ENCODE data around the gene TUBE1. TPM values are rescaled to one million over a fixed set of nuclear protein-coding genes. Genes with fewer than 3 reads are reported as not detected.

Gene TUBE1
- polyA plus RNA-seq, 1 of the 3 experiments (the other 2 are of a cell fraction), result 11.9 TPM

DNA sequence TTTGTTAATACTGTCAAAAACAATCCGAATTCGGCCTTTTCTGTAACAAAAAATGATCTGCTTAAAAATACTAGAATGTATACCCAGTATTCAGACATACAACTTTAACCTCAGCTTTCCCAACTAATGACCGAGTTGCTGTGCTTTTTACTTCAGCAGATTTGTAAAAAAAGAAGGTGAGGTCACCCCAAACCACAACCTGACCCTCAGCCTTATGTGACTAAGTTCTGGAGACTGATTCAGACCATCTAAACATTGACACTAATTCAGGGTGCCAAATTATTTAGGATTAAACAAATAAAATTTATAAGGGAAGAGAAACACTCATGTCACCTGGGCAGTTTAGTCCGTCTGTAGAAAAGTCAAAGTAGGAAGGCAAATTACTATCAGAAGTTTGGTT, 25.7 kb downstream of the TUBE1 start:
- H4K20me1 ChIP-seq (ENCODE audit: insufficient read depth), result no peaks in the 10 kb centered on the region
- no peak for TF ChIP-seq NRF1 (IDR thresholded peaks at IDR 0.05; ENCODE audit: low read depth, low read length)
- no peak for TF ChIP-seq REST (IDR thresholded peaks at IDR 0.05; ENCODE audit: low read depth, low read length)
- TF ChIP-seq TEAD4 (IDR thresholded peaks at IDR 0.05; ENCODE audit: borderline replicate concordance, insufficient read depth), result no peak
- no peak for TF ChIP-seq RXRA (IDR thresholded peaks at IDR 0.05; ENCODE audit: borderline replicate concordance, low read depth)
- TF ChIP-seq FOXM1 (IDR thresholded peaks at IDR 0.05; ENCODE audit: low read depth), result no peak
- no peak for TF ChIP-seq EP300 (IDR thresholded peaks at IDR 0.05; ENCODE audit: borderline replicate concordance in 1 of 2, low read depth in 1 of 2, low read length in 1 of 2)
- no peak for TF ChIP-seq IRF3 (IDR thresholded peaks at IDR 0.05; ENCODE audit: low read depth, low read length)
- no peak for TF ChIP-seq GATA2 (CRISPR knock-in tag; IDR thresholded peaks at IDR 0.05)
- no peak for TF ChIP-seq MAX (IDR thresholded peaks at IDR 0.05; ENCODE audit: low read depth)
- TF ChIP-seq JUND (IDR thresholded peaks at IDR 0.05), result no peak
- TF ChIP-seq, protein P1, sequence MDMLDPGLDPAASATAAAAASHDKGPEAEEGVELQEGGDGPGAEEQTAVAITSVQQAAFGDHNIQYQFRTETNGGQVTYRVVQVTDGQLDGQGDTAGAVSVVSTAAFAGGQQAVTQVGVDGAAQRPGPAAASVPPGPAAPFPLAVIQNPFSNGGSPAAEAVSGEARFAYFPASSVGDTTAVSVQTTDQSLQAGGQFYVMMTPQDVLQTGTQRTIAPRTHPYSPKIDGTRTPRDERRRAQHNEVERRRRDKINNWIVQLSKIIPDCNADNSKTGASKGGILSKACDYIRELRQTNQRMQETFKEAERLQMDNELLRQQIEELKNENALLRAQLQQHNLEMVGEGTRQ (IDR thresholded peaks at IDR 0.05; ENCODE audit: borderline replicate concordance, low read depth, low read length), result no peak
- no peak for TF ChIP-seq MEF2A (IDR thresholded peaks at IDR 0.05; ENCODE audit: borderline replicate concordance, low read depth)
- no peak overlapping the region for H3K4me2 ChIP-seq
- H2AFZ ChIP-seq (ENCODE audit: low read depth), result no peak overlapping the region
- POLR2A ChIA-PET, result no interaction called here
- no peaks in the 10 kb centered on the region for H3K9me3 ChIP-seq
- no peaks in the 10 kb centered on the region for H3K36me3 ChIP-seq (replicated peaks in 1 of 2; ENCODE audit: control insufficient read depth in 1 of 2, insufficient read depth in 2 of 2, low read length in 1 of 2)
- H3K9ac ChIP-seq, result no peak overlapping the region
- no peak for DNase-seq
- no peaks in the 10 kb centered on the region for H3K27me3 ChIP-seq (ENCODE audit: insufficient read depth)
- CTCF ChIA-PET, result interaction anchor here (1.0 to 1.8 kb wide), 4 partner anchors 12 to 103 kb away, joined by 3 to 8 read pairs (median 4); no protein-coding TSS in a partner anchor
- WGBS (ENCODE audit: low lambda C conversion rate), result 70% methylated on average over 4 of the region's 4 CpGs
- H3K9me2 ChIP-seq, result no peaks in the 10 kb centered on the region
- no peak overlapping the region for H3K27ac ChIP-seq (ENCODE audit: low read depth in 2 of 2, low read length in 1 of 2)
- H3K79me2 ChIP-seq (ENCODE audit: insufficient read depth), result no peaks in the 10 kb centered on the region
- no peaks in the 10 kb centered on the region for H3K4me1 ChIP-seq (ENCODE audit: control insufficient read depth in 1 of 2, insufficient read depth in 2 of 2, low read depth in 1 of 2, low read length in 1 of 2)
- no peak overlapping the region for H3K4me3 ChIP-seq (ENCODE audit: low read depth in 2 of 2, low read length in 1 of 2)
- H3F3A ChIP-seq (replicated peaks; ENCODE audit: insufficient read depth), result no peaks in the 10 kb centered on the region

All from SK-N-SH (cell line).